ENCODE results near the gene PTH2R. TPM values are rescaled to one million over a fixed set of nuclear protein-coding genes. Genes with fewer than 3 reads are reported as not detected.

PTH2R gene
- total RNA-seq, 2 experiments from 2014 or later, result not detected

DNA sequence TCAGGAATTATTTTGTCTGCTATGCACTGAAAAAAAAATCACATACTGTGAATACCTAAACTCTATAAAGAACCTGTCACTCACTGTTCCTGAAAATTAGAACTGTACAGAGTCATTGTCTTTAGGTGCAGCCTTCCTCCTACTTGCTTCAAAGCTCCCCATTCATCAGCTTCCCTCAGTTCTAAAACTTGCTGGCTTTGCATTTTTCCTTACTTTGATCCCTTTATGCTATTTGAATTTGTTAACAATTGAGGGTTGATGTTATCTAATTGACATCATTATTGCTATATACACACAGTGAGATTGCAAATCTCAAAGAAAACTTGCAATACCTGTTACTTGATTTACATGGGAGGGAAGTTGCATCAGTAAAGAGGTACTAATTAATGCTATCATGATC lies 48.3 kb downstream of the PTH2R start:
- Mint-ChIP-seq H3K4me1 (ENCODE audit: low read depth) (no peaks in the 10 kb centered on the region), H3K4me3 (no peak overlapping the region)

DNA sequence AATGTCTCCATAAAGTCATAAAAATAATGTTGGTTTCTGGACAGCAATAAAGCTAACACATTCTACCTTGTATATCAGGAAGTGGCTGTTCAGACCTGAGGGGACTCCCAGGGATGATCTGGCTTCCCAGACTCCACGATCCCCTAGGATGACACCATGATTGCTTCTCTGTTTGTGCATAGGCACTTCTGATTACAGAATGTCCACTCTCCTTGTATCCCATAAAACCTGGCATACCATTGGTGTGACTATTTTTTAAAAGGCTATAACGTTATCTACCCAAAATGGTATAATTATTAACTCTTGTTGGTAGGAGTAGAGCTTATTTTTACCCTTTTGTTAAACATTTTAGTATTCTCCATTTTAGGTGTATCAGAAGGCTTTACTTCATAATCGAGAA lies 57.1 kb downstream of the PTH2R start:
- intact Hi-C loops (cut with micrococcal nuclease), result no loop called here
- Mint-ChIP-seq H3K36me3 (ENCODE audit: low read depth) (no peaks in the 10 kb centered on the region), H3K27me3 (no peaks in the 10 kb centered on the region), H3K9me3 (no peaks in the 10 kb centered on the region), H3K27ac (no peak overlapping the region), H3K4me3 (no peak overlapping the region), H3K4me1 (ENCODE audit: low read depth) (no peaks in the 10 kb centered on the region)
- TF ChIP-seq, protein P1, sequence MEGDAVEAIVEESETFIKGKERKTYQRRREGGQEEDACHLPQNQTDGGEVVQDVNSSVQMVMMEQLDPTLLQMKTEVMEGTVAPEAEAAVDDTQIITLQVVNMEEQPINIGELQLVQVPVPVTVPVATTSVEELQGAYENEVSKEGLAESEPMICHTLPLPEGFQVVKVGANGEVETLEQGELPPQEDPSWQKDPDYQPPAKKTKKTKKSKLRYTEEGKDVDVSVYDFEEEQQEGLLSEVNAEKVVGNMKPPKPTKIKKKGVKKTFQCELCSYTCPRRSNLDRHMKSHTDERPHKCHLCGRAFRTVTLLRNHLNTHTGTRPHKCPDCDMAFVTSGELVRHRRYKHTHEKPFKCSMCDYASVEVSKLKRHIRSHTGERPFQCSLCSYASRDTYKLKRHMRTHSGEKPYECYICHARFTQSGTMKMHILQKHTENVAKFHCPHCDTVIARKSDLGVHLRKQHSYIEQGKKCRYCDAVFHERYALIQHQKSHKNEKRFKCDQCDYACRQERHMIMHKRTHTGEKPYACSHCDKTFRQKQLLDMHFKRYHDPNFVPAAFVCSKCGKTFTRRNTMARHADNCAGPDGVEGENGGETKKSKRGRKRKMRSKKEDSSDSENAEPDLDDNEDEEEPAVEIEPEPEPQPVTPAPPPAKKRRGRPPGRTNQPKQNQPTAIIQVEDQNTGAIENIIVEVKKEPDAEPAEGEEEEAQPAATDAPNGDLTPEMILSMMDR (IDR thresholded peaks at IDR 0.05), result no peak
- DNase-seq, result no peak
- ATAC-seq, result no peak
- POLR2A ChIA-PET, result no interaction called here
- CTCF ChIA-PET, result no interaction called here

More for the DNA sequence above, 48.3 kb downstream of the PTH2R start:
- Mint-ChIP-seq H3K9me3 (no peaks in the 10 kb centered on the region), H3K36me3 (ENCODE audit: low read depth) (no peaks in the 10 kb centered on the region), H3K27me3 (peaks cover 4% of the 10 kb centered on the region), H3K27ac (no peak overlapping the region)
- ATAC-seq, result no peak
- DNase-seq, result no peak
- CTCF ChIA-PET, result no interaction called here
- TF ChIP-seq, protein P1 (IDR thresholded peaks at IDR 0.05), result no peak
- POLR2A ChIA-PET, result no interaction called here
- intact Hi-C loops (cut with micrococcal nuclease), result no loop called here

DNA sequence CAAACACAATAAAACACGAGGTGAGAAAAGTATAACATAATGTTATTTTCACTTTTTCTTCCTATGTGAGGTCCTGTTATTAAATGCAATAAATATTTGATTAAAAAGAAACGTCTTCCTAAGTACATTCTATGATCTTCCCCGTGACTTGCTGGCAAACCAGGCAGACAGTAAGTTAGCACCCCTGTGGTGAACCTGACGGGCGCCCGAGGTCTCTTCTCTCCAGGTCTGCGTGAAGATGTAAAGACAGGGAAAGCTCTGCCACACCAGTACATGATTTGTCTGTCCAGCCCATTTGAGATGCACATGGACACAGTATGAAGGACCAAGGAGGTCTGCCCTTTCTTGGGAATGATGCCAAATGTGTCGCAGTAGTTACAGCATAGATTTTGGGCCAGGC lies 57.6 kb downstream of the PTH2R start:
- Mint-ChIP-seq H3K4me3 (no peak overlapping the region), H3K27me3 (no peaks in the 10 kb centered on the region), H3K27ac (no peak overlapping the region), H3K9me3 (no peaks in the 10 kb centered on the region), H3K36me3 (ENCODE audit: low read depth) (no peaks in the 10 kb centered on the region), H3K4me1 (ENCODE audit: low read depth) (no peaks in the 10 kb centered on the region)
- TF ChIP-seq, protein P1 (IDR thresholded peaks at IDR 0.05), result no peak
- DNase-seq, result no peak
- ChIA-PET CTCF (no interaction called here), POLR2A (no interaction called here)
- intact Hi-C loops (cut with micrococcal nuclease), result no loop called here
- no peak for ATAC-seq

DNA sequence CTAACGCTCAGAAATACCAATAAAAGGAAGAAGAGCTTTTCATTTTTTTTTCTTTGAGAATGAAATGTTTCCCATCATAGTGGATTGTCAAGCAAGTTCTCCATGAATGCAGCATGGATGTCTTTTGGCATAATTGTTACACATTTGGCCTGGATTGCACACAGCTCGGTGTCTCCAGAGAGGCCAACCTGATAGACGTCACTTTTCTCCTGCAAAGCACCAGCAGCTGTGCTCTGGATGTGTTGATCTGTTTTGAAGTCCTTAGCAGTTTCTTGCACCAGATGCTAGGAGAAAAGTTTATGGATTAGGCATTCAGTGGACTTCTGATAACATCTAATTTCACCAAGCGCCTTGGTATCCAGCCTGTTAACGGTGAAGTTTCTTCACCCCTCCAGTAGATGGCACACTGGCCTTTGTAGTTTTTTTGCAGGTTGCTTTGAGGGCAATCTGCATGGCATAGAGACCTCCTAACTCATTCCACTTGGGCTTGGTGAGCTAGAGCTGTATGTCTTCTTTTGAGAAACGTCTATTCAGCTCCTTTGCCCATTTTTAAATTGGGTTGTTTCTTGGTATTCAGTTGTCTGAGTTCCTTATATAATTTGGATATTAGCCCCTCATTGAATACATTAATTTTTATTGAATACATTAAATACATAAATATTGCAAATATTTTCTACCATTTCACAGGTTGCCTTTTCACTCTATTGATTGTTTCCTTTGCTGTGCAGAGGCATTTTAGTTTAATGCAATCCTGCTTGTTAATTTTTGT lies 59.7 kb downstream of the PTH2R start:
- Mint-ChIP-seq H3K9me3 (no peaks in the 10 kb centered on the region), H3K27ac (no peak overlapping the region), H3K4me3 (no peak overlapping the region), H3K4me1 (ENCODE audit: low read depth) (no peaks in the 10 kb centered on the region), H3K27me3 (no peaks in the 10 kb centered on the region), H3K36me3 (ENCODE audit: low read depth) (no peaks in the 10 kb centered on the region)
- CTCF ChIA-PET, result no interaction called here
- DNase-seq, result peak; percentile 8
- intact Hi-C loops (cut with micrococcal nuclease), result loop anchor here (5.0 kb wide), 1 partner anchor 741 kb away; no protein-coding TSS in a partner anchor
- TF ChIP-seq, protein P1 (IDR thresholded peaks at IDR 0.05), result peak; percentile 58
- POLR2A ChIA-PET, result no interaction called here
- ATAC-seq, result peak; percentile 49

DNA sequence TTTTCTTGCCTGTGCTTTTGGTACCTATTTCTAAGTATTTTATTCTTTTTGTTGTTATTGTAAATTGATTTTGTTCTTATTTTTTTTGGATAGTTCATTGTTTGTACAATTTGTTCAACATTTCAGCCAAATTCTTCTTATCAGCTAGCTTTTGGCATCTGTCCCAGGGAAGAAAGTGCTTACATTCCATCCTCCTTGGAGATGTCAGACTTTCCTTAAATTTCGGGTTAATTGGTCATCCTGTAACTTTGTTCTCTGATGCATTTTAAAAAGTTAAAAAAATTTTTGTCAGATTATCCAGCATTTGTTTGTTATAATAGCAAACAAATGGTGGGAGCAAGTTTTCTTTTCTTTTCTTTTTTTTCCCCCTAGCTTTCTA lies 60.3 kb downstream of the PTH2R start:
- Mint-ChIP-seq H3K27ac (no peak overlapping the region), H3K27me3 (no peaks in the 10 kb centered on the region), H3K9me3 (no peaks in the 10 kb centered on the region), H3K4me1 (ENCODE audit: low read depth) (no peaks in the 10 kb centered on the region), H3K4me3 (no peak overlapping the region), H3K36me3 (ENCODE audit: low read depth) (no peaks in the 10 kb centered on the region)
- POLR2A ChIA-PET, result no interaction called here
- intact Hi-C loops (cut with micrococcal nuclease), result loop anchor here (5.0 kb wide), 1 partner anchor 740 kb away; no protein-coding TSS in a partner anchor
- CTCF ChIA-PET, result no interaction called here
- DNase-seq (no peak), ATAC-seq (no peak)
- TF ChIP-seq, protein P1 (IDR thresholded peaks at IDR 0.05), result no peak

Measured in activated CD8-positive, alpha-beta T cell treated with anti-CD3 and anti-CD28 coated beads for 36 hours (primary cell).